Middle frontal gyrus (tissue), 1 donor: ENCODE data around the gene BEND6.

Source experiments
- DNase-seq: peaks from one replicate; pipeline ENCODE4 v3.0.0-alpha.2; 2015; ENCODE audit warnings: low spot score; ENCODE audit errors: extremely low spot score

The BEND6 gene, protein sequence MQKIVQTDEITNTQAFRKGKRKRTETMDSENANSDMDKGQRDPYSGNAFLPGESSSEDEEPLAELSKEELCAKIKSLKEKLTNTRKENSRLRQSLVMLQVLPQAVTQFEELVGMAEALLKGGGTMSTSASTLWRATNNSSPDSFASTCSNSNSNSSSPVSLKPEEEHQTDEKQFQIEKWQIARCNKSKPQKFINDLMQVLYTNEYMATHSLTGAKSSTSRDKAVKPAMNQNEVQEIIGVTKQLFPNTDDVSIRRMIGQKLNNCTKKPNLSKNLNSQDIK

DNA sequence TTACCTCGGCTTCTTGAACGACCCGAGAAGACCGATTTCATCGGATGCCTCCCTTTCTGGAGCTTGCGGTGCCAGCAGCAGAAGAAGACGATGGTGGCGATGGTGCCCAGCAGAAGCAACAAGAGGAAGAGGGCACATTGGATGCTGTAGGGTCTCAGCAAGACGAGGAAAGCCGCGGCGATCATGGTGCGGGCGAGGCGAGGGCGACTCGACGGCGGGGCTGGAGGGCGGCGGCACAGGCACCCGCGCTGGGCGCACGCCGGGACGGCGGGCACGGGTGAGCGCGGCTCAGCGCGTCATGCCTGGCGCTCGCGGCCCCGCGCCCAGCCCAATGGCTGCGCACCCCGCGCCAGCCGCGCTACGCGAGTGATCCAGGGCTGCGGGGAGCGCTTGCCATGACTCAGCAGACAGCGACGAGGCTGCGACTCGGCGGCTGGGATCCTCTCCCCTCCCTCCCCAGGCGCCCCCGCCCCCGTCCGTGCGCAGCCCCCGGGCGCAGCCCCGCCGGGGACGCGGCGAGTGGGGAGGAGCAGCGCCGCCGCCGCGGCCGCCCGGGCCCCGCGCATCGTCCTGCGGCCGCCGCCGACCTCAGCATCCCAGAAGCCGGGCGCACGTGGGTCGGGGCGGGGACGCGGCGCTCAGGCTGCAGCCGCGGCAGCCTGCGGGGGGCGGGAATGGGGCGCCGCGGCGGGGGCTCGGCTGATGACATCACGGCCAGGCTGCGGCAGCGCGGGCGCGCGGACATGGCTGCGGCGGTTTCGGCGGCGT is at the start of gene BEND6:
TSS of gene BEND6 (plus strand) at position 705 of the 768 bp plus-strand sequence. CDS start 26,704 bp downstream, outside the sequence.
- DNase-seq, result peak; percentile 76

DNA sequence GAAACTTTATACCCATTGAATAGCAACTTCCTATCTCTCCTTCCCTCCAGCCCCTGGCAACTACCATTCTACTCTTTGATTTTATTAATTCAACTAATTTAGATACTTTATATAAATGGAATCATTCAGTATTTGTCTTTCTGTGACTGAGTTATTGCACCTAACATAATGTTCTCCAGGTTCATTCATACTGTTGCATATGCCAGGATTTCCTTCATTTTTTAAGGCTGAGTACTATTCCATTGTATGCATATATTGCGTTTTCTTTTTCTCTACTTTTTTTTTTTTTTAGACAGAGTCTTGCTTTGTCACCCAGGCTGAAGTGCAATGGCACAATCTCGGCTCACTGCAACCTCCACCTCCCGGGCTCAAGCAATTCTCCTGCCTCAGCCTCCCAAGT is 49.5 kb upstream of the BEND6 start:
- no peak for DNase-seq

DNA sequence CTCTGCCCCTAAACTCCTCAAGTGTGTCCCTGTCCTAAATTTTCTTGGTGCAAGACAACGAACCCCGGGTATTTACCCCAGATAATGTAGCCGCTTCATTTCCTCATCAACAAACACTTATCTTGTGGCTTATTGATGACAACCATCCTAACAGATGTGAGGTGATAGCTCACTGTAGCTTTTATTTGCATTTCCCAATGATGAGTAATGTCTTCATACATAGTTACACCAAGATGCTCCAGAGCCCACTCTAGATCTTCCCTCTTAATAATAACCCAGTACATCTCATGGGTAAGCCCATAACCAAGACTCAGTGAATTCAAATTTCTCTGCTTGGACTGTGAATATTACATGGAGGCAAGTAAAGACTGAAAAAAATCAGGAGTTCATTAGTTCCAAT is 48.2 kb upstream of the BEND6 start:
- no peak for DNase-seq

DNA sequence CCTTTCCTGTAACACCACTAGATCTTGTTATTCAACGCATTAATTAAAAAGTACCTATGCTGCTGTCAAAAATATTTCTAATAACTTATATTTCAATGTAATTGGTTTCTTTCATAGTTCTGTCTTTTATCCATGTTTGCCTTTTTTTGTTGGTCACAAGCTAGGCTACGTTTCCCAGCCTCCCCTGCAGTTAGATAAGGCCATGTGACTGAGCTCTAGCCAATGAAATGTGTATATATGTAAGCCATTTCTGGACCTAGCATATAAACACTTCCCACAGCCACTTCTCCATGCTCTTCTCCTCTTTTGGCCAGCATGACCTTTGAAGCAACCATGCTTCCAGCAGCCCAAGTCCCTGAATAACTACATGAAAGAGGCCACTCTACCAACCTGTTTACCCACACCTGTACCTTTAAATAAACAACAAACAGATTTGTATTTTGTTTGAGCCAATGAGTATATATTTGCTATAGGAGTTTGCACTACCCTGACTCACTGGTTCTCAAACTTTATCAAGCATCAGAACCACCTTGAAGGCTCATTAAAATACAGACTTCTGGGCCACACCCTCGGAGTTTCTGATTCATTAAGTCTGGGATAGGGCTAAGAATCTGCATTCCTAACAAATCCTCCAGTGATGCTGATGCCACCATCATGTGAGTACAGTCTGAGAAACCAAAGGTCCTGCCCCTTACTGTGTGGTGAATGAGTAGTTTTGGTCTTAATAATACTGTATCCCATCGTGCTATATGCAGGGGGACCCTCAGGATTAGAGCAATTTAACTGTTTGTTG is 45.6 kb upstream of the BEND6 start:
- DNase-seq, result no peak

DNA sequence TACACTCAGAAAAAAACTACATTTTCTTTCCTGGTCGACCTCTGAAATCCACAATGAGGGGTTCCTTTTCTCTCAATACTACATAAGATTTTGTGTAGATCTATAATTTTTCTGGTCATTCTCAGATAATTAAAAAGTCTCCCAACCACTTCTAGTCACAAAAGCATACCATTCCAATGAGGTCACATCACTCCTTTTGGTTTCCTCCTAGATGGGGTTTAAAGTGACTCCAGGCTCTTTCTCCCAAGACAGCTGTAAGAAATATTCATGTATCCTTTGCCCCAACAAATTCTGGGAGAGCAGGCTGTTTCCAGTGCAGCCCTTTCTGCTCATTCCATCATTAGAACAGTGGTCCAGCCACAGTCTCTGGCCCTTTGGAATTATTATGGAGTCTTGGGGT is 43.1 kb upstream of the BEND6 start:
- no peak for DNase-seq

DNA sequence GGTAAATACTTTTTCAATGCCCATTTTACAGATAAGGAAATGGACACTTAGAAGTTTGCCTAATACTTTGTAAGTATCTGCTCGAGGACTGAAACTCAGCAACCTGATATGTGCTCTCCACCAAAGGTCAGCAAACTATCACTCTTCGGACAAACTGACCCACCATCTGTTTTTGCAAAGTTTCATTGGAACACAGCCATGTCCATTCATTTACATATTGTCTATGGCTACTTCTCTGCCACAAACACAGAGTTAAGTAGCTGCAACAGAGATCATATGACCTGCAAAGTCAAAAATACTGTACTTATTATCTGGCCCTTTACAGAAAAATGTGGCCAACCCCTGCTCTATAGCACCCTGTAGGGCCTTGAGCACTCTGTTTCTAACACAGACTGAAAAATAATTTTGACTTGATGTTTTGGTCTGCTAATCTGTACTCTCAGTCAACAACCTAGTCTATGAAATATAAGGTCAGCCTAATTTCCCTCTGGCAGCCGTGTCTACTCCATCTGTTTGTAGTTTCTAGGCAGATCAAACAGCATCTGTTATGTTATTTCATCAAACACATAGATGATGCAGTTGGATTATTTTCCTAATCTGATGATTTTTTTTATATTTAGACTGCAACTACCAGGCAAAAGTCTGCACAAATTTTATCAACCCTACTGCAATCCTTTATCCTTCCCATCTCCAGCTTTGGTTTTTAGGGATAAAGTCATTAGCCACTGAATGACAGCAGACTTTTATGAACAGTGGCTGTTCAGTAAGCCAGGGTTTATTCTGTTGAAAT is 41.4 kb upstream of the BEND6 start:
- DNase-seq, result no peak

DNA sequence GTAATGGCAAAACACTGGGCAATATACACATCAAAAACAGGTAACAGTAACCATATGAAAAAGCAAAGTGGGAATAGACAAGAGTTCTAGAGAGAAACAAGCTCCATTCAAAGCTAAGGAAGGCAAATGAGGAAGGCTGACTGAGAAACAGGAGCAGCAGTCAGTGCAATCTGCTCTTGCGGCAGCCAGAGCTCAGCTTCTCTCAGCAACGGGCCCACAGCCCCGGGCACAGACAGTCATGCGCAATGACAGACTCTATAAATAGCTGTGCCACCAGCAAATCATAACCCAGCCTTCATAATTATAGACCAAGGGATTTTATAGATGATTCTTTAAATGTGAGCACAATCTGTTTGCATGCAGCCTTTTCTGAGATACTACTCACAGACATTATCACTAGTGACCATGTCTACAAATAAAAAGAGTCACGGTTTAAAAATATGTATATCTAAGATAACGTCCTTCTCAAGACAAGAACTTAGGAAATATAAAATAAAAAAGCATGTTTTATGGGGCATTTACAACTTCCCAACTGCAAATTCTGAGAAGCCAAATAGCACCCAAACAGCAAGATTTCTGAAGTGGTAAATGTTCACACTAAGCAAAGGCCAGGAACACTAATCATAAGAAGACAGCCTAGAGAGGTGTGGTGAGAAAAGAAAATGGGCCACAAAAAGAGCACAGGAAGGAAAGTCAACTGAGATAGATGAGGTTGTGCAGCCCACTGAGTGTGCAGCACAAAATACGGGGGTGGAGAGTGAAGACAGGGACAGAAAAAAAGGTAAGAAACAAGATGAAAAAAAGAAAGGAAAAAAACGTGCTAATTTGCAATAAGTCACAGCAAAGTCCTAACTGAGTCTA is 39.9 kb upstream of the BEND6 start:
- peak; percentile 23 for DNase-seq

DNA sequence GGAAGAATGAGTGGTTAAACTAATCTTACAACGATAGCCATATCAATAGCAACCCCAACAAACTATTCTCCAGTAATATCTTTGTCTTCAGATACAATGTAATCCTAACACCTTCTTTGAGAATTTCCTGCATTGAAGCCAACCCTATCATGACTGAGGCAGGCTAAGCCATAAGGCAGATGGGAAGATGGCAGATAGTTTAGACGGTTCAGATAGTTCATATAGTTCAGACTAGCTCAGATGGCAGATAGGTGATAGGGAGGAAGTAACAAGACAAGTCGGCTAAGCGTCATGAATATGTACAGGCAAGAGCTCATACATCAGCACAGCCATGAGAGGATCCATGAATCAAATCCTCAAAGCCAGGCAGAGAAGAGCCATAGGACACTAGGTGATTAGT is 39.1 kb upstream of the BEND6 start:
- DNase-seq, result no peak

DNA sequence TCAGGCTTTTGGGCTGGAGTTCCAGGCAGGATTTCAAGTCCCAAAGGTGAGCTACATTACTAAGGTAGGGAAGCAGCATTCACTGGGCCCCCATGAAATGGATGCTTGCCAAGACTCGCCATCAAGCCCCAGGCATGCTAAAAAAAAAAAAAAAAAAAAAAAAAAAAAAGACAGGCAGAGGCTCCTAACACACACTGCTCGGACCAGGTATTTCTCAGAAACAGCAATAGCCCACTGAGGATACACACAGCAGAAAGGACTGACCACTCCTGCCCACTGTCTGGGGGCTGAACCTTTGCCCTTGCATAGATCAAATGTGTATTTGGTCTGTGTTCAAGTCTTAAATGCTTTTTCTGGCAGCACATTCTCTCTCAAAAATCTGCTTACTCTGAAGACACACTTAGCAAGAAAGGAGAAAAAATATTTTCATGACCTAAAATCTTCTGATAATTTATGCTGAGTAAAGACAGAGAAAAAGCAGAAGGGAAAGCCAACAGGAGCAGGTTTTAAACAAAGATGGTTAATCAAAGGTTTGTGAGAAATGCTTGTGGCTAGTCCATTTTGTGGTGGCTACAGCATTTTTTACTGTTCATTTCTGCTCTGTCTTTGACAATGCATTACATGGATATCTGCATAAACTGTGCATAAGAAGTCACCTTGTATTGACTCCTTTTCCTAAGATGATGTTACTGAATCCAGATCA is 37.9 kb upstream of the BEND6 start:
- no peak for DNase-seq

DNA sequence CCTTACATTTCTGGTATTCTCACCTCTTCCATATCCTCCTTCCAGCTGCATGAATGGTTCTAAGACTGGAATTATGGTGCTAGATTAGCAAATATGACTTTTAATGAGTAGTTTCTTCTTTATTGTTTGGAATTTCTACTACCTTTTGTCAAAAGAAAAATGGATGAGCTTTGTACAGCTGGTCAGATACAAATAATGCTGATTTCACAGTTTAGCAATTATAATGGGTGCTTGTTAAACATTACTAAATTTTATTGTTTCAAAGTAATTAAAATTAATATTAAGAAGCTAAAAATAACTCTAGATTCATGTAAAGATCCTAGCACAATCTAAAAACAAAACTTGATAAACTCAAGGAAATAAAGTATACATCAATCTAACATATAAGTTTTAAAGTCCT is 32.3 kb upstream of the BEND6 start:
- no peak for DNase-seq

DNA sequence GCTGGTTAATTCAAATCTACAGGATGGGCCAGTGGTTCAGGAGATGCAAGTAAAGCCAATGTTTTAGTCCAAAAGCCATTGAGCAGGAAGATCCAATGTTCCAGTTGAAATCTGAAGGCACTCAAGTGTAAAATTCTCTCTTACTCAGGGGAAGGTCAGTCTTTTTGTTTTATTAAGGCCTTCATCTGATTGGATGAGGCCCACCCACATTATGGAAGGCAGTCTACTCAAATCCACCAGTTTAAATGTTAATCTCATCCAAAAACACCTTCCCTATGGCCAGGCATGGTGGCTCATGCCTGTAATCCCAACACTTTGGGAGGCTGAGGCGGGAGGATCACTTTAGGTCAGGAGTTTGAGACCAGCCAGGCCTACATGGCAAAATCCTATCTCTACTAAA is 31.3 kb upstream of the BEND6 start:
- DNase-seq, result no peak

DNA sequence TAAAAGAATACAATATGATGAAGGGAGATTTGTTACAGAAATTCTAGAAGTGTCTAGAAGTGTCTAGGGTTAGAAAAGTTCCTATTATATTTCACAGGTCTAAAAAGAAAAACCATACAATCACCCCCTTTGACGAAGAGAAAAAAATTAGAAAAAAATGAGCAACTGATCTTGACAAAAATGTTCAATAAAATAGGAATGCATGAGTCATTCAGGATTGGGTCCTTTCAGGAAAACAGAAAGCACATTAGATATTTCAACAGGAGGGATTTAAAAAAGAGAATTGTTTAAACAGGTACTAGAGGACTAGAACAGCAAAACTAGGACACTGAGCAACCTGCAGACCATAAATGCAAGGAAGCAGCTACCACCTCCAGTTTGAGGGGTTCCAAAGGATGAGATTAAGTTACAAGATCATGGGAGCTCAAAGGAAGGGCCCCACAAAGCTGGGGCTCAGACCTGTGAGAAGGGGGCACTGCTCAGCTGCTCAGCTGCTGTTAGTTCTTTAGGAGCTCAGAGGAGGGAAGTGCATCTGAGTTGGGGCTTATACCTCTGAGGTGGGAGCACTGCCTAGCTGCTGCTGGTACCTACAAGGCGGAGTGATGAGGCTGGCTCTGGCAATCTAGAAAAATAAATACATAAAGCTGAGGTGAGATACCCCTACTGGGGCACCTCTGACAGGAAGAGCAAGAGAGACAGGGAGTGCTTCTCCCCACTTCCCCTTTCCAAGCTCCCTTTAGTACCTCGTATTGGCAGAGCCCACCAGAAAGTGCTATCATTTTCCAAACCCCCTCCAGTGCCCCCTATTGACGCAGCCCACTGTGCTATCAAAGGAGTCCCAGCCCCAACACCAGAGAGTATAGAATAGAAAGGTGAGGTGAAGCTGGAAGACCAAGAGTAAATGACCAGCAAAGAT is 27.1 kb upstream of the BEND6 start:
- DNase-seq, result no peak

DNA sequence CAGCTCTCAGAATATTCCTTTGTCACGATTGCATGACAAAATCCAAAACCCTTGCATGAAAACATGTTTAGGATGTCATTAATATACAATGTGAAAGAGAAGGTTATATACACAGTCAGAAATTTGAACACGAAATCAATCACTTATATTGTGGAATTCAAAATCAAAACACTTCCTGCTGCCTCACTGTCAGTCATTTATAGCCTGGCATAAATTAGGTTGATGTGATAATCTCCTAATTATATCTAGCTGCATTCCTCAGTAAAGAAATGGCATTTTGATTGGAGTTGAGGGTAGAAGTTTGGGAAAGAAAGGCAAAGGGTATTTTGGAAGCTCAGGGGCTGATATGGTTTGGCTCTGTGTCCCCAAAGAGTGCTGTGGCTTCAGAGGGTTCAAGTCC is 24.1 kb upstream of the BEND6 start:
- DNase-seq, result no peak

DNA sequence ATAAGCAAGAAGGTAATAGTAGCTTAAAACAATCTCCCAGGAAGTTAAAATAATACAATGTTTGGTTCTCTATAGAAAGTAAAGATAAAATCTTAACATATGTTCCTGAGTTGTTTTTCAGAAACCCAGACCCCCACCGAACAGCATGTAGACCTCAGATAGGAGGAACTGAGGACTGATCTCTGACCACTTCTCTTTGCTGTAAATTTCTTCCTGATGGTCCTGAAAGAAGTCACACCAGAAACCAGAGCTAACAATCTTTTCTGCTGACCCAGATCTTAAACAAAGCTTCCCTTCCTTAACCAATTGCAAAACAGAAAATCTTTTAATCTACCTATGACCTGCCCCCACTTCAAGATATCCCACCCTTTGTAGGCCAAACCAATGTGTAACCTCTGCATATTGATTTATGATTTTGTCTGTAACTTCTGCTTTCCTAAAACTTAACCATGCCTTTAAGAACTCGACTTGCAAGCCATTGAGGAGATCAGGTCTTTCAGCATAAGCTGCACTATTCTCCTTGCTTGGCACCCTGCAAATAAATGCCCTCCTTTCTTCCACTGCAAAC is 21.9 kb upstream of the BEND6 start:
- DNase-seq, result no peak

DNA sequence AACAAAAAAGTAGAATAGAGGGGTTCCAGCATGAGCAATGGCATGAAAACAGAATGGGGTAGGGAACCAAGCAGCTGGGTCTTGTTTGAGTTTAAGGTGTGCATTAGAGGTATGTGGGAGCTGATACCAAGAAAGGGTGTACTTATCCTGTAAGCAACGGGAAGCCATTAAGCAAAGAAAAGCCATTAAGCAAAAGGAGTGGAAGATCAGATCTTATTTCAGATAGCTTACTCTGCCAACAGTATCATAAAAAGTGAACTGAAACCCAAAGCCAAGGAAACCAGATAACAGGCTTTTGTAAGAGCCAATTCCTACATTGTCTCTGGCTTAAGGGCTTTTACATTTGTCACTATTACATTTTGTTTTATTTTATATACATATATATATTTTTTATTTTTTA is 21.3 kb upstream of the BEND6 start:
- DNase-seq, result no peak

DNA sequence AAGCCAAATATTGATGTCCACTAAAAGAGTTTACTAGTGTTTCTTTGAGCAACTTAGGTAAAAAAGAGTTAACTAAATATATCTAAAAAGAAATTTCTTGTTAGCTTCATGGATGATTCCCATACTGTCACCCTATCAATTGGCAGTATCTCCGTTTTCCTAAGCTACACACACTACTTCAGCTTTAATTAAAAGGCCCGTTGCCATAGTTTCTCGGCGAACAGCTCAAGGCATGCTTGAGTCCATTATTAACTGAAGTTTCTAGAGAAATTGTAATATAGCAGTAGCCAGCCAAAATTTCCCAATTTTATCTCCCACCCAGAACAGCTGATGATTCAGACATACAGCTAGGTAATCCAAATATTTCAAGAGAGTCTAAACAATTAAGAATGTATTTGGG is 20.0 kb upstream of the BEND6 start:
- DNase-seq, result no peak

DNA sequence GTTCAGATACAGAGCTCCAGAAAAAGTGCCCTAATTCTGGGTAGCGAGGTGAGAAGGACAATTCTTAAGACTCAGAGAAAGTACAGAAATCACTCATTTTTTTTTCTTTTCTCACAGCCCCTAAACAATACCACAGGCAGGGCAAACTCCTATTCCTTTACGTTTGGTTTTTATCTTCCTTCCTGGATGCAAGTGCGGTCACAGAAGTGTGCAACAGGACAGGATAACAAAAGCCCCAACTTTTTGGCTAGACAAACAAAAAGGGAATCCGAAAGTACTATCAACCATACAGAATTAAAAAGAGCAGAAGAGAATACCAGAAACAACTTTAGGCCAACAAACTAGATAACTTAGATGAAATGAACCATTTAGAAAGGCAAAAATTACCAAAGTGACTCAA is 18.4 kb upstream of the BEND6 start:
- no peak for DNase-seq

DNA sequence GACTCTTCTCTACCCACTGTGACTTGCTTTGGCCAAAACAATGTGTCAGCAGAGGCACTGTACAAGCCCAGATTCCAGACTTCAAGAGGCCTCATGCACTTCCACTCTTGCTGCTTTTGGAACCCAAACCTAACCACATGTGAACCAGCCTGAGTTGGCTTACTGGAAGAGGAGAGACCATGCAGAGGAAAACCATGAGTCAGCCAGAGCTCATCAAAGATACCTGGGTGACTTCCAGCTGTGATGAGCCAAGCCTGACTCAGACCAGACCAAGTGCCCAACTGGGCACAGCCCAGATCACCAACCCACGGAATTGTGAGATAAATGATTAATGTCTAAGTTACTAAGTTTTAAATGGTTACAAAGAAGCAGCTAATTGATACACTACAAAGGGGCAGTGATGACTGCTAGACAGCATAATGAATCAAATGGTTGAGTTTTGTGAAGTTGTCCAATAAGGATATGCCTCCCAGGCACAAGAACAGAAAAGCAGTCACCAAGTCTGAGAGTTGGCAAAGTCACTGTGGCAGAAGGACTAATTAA is 16.2 kb upstream of the BEND6 start:
- DNase-seq, result no peak
